ENCODE data around the gene KLHL21. TPM values are rescaled to one million over a fixed set of nuclear protein-coding genes. Genes with fewer than 3 reads are reported as not detected.

KLHL21 gene
- total and polyA plus RNA-seq, 9 of the 15 experiments (the other 6 are each of a cell fraction or from before 2014, with no cell fraction given), result 2.1 to 42.1 (median 17.5) TPM

GRCh38 chr1:6554031-6554906 is 48.4 kb downstream of the KLHL21 start, which contains the start of gene NOL9 (continued):
- TF ChIP-seq AFF4 (CRISPR knock-in tag; IDR thresholded peaks at IDR 0.05) (peak; percentile 59; the same call in 1 of the 2 replicates), MYC (IDR thresholded peaks at IDR 0.05; ENCODE audit: low read depth, low read length) (peak; percentile 95), MYC (CRISPR knock-in tag; IDR thresholded peaks at IDR 0.05; ENCODE audit: borderline replicate concordance, low read depth) (0 out of 2 replicates have a peak, but pooled peaks have one; percentile 22), SNRNP70 (optimal IDR thresholded peaks at IDR 0.05; ENCODE audit: low read depth, low read length) (no peak), MYNN (IDR thresholded peaks at IDR 0.05) (0 out of 2 replicates have a peak, but pooled peaks have one; percentile 45), MYNN (CRISPR knock-in tag; IDR thresholded peaks at IDR 0.05) (no peak), ARID2 (IDR thresholded peaks at IDR 0.05) (no peak), NCOA1 (IDR thresholded peaks at IDR 0.05; ENCODE audit: low read depth) (no peak), CTCFL (IDR thresholded peaks at IDR 0.05; ENCODE audit: borderline replicate concordance, insufficient read depth, low read depth, low read length, poor library complexity, severe bottlenecking) (peak; percentile 91), HIVEP1 (CRISPR knock-in tag; IDR thresholded peaks at IDR 0.05) (no peak), BCOR (IDR thresholded peaks at IDR 0.05) (0 out of 2 replicates have a peak, but pooled peaks have one; percentile 28), SMAD3 (CRISPR knock-in tag; conservative IDR thresholded peaks at IDR 0.05) (0 out of 2 replicates have a peak, but pooled peaks have one; percentile 37), HDAC2 (IDR thresholded peaks at IDR 0.05) (no peak), POLR2B (IDR thresholded peaks at IDR 0.05; ENCODE audit: low read depth, partially characterized antibody) (peak; percentile 34), ZNF174 (CRISPR knock-in tag; IDR thresholded peaks at IDR 0.05) (no peak)
